Adrenal gland (tissue), 5 donors: ENCODE results near the gene FASTKD1.

ENCODE experiments used
- CTCF ChIP-seq, 6 experiments: fragments of 450-650 bp in 4 of 6; fragments of 200-600 bp in 2 of 6; sonication (generic) in 1 of 6; IDR thresholded peaks; 1 replicate in 5 of 6; 2 replicates in 1 of 6; pipeline versions ENCODE4 v1.5.1 to v1.8.0; 2016 to 2021; ENCODE audit warnings: antibody characterized with exemption in 6 of 6, mild to moderate bottlenecking in 2 of 6, moderate library complexity in 1 of 6
- POLR2A ChIP-seq, 2 donors: fragments of 450-650 bp; IDR thresholded peaks; one replicate each; pipeline ENCODE4 v1.6.1; 2017; ENCODE audit warnings: antibody characterized with exemption in 2 of 2, mild to moderate bottlenecking in 2 of 2, moderate library complexity in 1 of 2
- donor health status: DM: no; HTN: no; CAD: no.

GRCh38 chr2:169511818-169512217, 61.8 kb downstream of the FASTKD1 start:
- no peak for TF ChIP-seq CTCF (IDR thresholded peaks at IDR 0.05)
- no peak for TF ChIP-seq POLR2A (IDR thresholded peaks at IDR 0.05)
